ENCODE results near the gene ARSA. TPM values are rescaled to one million over a fixed set of nuclear protein-coding genes. Genes with fewer than 3 reads are reported as not detected.

ARSA gene
- total RNA-seq, 1 donor from 2014 or later, result 65.7 TPM

DNA sequence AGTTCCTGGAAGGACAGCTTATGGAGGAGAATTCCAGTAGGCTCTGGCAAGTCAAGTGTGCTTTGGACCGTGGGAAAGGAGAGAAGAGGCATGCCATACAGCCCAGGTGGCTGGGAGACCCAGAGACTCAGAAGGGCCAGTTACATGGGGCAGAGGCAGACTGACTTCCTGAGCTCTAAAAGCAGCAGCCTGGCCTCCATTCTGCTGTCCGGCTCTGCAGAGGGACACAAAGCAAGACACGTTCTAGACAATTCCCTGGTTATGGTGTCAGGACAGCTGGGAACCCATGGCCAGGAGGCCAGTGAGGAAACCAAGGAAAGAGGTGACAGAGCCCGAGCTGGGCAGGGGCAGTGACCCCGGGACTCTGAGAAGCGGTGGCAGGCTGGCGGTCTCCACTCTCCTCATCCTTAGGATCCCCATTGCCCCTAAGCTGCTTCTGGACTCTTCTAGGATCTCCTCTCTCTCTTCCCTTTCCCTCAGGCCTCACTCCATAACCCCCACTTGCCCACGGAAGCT lies 52.5 kb downstream of the ARSA start:
- TF ChIP-seq, protein P1, sequence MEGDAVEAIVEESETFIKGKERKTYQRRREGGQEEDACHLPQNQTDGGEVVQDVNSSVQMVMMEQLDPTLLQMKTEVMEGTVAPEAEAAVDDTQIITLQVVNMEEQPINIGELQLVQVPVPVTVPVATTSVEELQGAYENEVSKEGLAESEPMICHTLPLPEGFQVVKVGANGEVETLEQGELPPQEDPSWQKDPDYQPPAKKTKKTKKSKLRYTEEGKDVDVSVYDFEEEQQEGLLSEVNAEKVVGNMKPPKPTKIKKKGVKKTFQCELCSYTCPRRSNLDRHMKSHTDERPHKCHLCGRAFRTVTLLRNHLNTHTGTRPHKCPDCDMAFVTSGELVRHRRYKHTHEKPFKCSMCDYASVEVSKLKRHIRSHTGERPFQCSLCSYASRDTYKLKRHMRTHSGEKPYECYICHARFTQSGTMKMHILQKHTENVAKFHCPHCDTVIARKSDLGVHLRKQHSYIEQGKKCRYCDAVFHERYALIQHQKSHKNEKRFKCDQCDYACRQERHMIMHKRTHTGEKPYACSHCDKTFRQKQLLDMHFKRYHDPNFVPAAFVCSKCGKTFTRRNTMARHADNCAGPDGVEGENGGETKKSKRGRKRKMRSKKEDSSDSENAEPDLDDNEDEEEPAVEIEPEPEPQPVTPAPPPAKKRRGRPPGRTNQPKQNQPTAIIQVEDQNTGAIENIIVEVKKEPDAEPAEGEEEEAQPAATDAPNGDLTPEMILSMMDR (IDR thresholded peaks at IDR 0.05; ENCODE audit: partially characterized antibody, unreplicated experiment), result no peak
- H3K27ac Mint-ChIP-seq (ENCODE audit: unreplicated experiment), result no peak overlapping the region
- DNase-seq, result no peak
- no peaks in the 10 kb centered on the region for H3K36me3 Mint-ChIP-seq (ENCODE audit: unreplicated experiment)
- H3K27me3 Mint-ChIP-seq (ENCODE audit: unreplicated experiment), result peaks cover 2% of the 10 kb centered on the region
- peaks cover 10% of the 10 kb centered on the region for H3K9me3 Mint-ChIP-seq (ENCODE audit: unreplicated experiment)
- no peak overlapping the region for H3K4me3 Mint-ChIP-seq (ENCODE audit: unreplicated experiment)
- H3K4me1 Mint-ChIP-seq (ENCODE audit: low read depth, unreplicated experiment), result peaks cover 10% of the 10 kb centered on the region

Other genes with a start within 250 kb of the ARSA start
- gene SBF1, start 153.1 kb downstream of the ARSA start, total RNA-seq (ENCODE audit: unreplicated experiment), result 206 TPM
- gene ADM2, start 146.6 kb downstream of the ARSA start, total RNA-seq (ENCODE audit: unreplicated experiment), result 37.6 TPM
- gene MIOX, start 141.3 kb downstream of the ARSA start, total RNA-seq (ENCODE audit: unreplicated experiment), result 4.0 TPM
- gene LMF2, start 120.5 kb downstream of the ARSA start, total RNA-seq (ENCODE audit: unreplicated experiment), result 62.2 TPM
- 52.9 TPM for gene NCAPH2, start 119.9 kb downstream of the ARSA start, total RNA-seq (ENCODE audit: unreplicated experiment)
- 4.8 TPM for gene SCO2, start 102.6 kb downstream of the ARSA start, total RNA-seq (ENCODE audit: unreplicated experiment)
- gene TYMP, start 98.1 kb downstream of the ARSA start, total RNA-seq (ENCODE audit: unreplicated experiment), result 1.2 TPM
- 0.12 TPM for gene KLHDC7B, start 82.3 kb downstream of the ARSA start, total RNA-seq (ENCODE audit: unreplicated experiment)
- not detected for gene SYCE3, start 65.2 kb downstream of the ARSA start, total RNA-seq (ENCODE audit: unreplicated experiment)
- gene CPT1B, start 49.7 kb downstream of the ARSA start, total RNA-seq (ENCODE audit: unreplicated experiment), result 118 TPM
- 147 TPM for gene CHKB, start 45.3 kb downstream of the ARSA start, total RNA-seq (ENCODE audit: unreplicated experiment)
- 143 TPM for gene MAPK8IP2, start 27.4 kb downstream of the ARSA start, total RNA-seq (ENCODE audit: unreplicated experiment)
- 20.4 TPM for gene SHANK3, start 44.7 kb upstream of the ARSA start, total RNA-seq (ENCODE audit: unreplicated experiment)
- not detected for gene ACR, start 110.1 kb upstream of the ARSA start, total RNA-seq (ENCODE audit: unreplicated experiment)
- 19.2 TPM for gene RABL2B, start 155.5 kb upstream of the ARSA start, total RNA-seq (ENCODE audit: unreplicated experiment)